GM06990 (cell line): Measurements from ENCODE around the gene NFAM1.

Source experiments
- DNase-seq: peaks from one replicate; pipeline ENCODE4 v3.0.0-alpha.2; 2011; ENCODE audit not compliant: insufficient read length; ENCODE audit errors: extremely low read depth
- H3K27me3 ChIP-seq: replicated peaks from 2 replicates; pipeline ENCODE4 v1.6.0; 2011; ENCODE audit warnings: low read length; ENCODE audit not compliant: control insufficient read depth, insufficient read depth
- H3K36me3 ChIP-seq: 2 replicates; pipeline ENCODE4 v1.5.1; 2011; ENCODE audit warnings: low read length; ENCODE audit not compliant: control insufficient read depth, insufficient read depth
- H3K4me3 ChIP-seq: replicated peaks from 2 replicates; pipeline ENCODE4 v1.5.1; 2011; ENCODE audit warnings: low read depth, mild to moderate bottlenecking, control low read depth, low read length
- CTCF ChIP-seq: IDR thresholded peaks from 2 replicates; pipeline ENCODE4 v1.5.1; 2011; ENCODE audit warnings: low read length, control low read depth, mild to moderate bottlenecking, inconsistent platforms; ENCODE audit not compliant: insufficient read depth, poor library complexity, severe bottlenecking

The NFAM1 gene

GRCh38 chr22:42418811-42419242 lies 13.4 kb downstream of the NFAM1 start:
- no peak for TF ChIP-seq CTCF
- Histone ChIP-seq H3K27me3 (no peaks in the 10 kb centered on the region), H3K4me3 (no peak overlapping the region), H3K36me3 (no peaks in the 10 kb centered on the region)
- DNase-seq: no peak

- H3K4me3 ChIP-seq: no peak overlapping the region
- no peak for TF ChIP-seq CTCF
- no peaks in the 10 kb centered on the region for H3K36me3 ChIP-seq
- no peak for DNase-seq
- no peaks in the 10 kb centered on the region for H3K27me3 ChIP-seq
These were observed 14.4 kb downstream of the NFAM1 start for GRCh38 chr22:42417645-42418305.

GRCh38 chr22:42416671-42417230 lies 15.5 kb downstream of the NFAM1 start:
- Histone ChIP-seq H3K4me3 (no peak overlapping the region), H3K36me3 (no peaks in the 10 kb centered on the region), H3K27me3 (no peaks in the 10 kb centered on the region)
- TF ChIP-seq CTCF: no peak
- DNase-seq: no peak

- no peak for TF ChIP-seq CTCF
- DNase-seq: no peak
- Histone ChIP-seq H3K27me3 (no peaks in the 10 kb centered on the region), H3K4me3 (no peak overlapping the region), H3K36me3 (no peaks in the 10 kb centered on the region)
These were observed 17.5 kb downstream of the NFAM1 start for GRCh38 chr22:42414565-42415303.

GRCh38 chr22:42414021-42414420 lies 18.2 kb downstream of the NFAM1 start:
- Histone ChIP-seq H3K36me3 (no peaks in the 10 kb centered on the region), H3K27me3 (no peaks in the 10 kb centered on the region), H3K4me3 (no peak overlapping the region)
- TF ChIP-seq CTCF: no peak
- no peak for DNase-seq
